NCI-H2227 (cell line): ENCODE measurements around the gene FRAS1.

ENCODE experiments used
- DNase-seq: peaks from one replicate; lab custom pipeline; 2025; ENCODE audit not compliant: unreplicated experiment; lab: John Stamatoyannopoulos, UW

The FRAS1 gene

GRCh38 chr4:78357122-78357521 is 300.0 kb downstream of the FRAS1 start:
- DNase-seq = no peak

DNA sequence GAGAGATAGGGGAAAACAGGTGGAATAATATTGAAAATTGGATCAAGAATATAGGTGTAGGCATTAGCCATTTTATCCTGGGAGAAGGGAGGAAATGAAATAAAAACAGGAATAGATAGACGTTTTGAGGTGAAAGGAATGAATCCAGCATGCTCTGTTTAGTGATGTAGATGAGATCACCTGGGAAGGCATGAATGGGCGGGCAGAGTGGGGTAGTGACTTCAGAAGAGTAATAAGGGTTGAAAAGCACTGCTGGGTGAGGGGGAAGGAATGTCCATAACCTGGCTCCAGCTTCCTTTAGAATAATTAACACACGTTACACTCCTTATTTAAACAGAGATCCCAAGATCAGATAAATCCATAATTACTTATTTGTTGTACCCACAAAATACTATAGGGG is 303.3 kb downstream of the FRAS1 start:
- no peak for DNase-seq

- DNase-seq = no peak
These were observed 304.5 kb downstream of the FRAS1 start for GRCh38 chr4:78361621-78362120.

- DNase-seq = no peak
These were observed 305.2 kb downstream of the FRAS1 start for GRCh38 chr4:78362310-78362709.

- no peak for DNase-seq
These were observed 306.0 kb downstream of the FRAS1 start for GRCh38 chr4:78363031-78363570.

DNA sequence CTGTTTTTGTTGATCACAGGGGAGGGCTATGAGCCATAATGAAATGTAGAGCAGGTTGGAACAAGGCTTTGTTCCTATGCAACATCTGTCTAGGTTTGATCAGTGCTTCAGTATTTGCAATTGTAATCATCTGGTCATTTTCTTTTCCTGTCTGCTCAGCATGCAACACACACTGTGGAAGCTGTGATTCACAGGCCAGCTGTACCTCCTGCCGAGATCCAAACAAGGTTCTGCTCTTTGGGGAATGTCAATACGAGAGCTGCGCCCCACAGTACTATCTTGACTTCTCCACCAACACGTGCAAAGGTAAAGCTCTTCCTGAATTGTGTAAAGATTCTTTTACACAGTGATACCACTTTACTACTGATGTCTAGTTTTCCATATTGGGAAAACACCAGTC is 312.6 kb downstream of the FRAS1 start:
- DNase-seq = no peak

- DNase-seq = no peak
These were observed 313.7 kb downstream of the FRAS1 start for GRCh38 chr4:78370631-78371372.

DNA sequence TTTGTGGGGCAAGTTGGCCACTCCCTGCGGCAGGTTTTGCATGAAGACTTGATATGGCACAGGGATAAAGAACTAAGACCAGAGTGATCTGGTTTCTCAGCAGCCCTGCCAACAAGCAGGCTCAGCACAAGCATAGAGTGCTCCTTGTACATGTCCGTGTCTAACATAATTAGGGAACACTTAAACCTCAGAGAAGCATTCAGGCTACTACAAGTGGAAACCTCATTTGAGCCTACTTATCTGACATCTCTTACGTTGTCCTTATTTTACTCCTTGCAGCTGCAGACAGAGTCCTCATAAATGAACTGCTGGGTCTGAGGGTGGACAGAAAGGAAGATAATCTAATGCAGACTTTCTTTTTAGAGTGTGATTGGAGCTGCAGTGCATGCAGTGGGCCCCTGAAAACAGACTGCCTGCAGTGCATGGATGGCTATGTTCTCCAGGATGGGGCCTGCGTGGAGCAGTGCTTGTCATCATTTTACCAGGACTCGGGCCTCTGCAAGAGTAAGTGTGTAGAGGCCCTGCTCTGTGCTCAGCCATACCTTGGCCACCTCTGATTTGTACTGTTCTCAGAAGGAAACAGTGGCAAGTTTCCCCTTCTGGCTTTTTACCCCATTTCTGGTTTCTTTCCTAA is 315.3 kb downstream of the FRAS1 start:
- DNase-seq = no peak

DNA sequence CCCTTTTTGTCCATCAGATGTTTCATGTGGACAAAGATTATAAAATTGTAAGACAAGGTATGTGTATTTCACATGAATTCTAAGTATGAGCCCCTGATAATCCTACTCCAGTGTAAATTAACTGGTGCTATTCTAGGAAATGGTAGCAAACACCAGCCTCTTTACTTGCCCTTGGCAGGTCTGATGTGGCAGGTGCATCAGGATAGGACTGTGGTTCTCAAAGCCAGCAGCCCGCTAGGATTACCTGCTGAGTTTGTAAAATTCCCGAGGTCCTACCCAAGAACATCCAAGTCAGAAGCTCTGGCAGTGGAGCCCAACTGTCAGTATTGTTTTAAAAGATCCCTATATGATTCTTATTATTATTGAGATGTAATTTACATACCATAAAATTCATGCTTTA is 320.4 kb downstream of the FRAS1 start:
- DNase-seq = no peak

GRCh38 chr4:78379040-78379439 is 321.9 kb downstream of the FRAS1 start:
- DNase-seq = no peak

DNA sequence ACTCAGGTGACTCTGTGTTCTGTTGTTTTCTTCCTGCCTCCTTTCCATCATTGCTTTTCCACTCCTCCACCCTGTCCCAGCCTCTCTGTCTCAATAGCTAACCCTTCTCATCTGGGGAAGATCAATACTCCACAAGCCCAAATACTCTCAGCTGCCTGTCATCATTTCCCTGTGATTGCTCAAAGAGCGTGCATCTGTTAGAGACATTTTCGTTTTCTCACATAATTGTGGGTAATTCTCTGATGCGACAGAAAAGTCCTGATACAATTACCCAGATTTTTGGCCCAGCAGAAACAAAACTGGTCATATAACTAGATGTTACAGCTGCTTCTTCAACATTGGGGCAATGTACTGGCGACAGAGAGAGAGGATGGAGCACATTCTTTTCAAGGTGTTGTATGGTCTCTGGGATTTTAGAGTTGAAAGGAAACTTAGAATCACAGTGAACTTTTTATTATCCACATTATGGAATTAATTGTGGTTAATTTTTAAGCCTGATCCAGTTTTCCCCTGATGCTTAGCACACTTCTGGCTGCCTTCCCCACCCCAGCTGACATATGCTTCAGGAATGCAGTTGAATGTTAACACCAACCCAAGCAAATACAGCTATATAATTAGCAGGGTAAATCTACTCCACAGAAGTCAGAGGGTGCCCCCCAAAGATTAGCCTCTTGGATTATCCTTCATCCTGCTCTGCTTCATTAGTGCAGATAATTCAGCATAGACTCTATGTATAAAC is 323.0 kb downstream of the FRAS1 start:
- no peak for DNase-seq

- DNase-seq = no peak
These were observed 329.6 kb downstream of the FRAS1 start for GRCh38 chr4:78386679-78387078.

GRCh38 chr4:78395642-78396041 is 338.5 kb downstream of the FRAS1 start:
- no peak for DNase-seq

DNA sequence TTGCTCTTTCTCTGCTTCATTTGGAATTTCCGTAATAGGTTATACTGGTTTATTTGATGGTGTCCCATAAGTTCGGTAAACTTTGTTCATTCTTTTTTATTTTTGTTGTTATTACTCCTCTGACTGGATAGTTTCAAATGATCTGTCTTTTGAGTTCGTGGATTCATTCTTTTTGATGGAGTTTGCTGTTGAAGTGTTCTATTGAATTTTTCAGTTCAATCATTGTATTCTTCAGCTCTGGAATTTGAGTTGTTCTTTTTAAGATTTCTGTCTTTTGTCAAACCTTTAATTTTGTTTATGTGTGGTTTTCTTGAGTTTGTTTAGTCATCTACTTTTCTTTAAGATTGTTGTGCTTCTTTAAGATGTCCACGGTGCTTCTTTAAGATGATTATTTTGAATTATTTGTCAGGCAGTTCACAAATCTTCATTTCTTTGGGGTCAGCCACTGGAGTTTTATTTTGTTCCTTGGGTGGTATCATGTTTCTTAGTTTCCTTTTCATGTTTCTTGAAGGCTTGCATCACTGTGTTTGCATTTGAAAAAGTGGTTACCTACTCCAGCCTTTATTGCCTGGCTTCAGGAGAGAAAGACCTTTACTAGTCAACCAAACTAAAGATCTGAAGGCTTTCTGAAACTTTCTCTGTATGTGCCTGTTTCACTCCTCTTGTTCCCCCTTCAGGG is 339.6 kb downstream of the FRAS1 start:
- no peak for DNase-seq

DNA sequence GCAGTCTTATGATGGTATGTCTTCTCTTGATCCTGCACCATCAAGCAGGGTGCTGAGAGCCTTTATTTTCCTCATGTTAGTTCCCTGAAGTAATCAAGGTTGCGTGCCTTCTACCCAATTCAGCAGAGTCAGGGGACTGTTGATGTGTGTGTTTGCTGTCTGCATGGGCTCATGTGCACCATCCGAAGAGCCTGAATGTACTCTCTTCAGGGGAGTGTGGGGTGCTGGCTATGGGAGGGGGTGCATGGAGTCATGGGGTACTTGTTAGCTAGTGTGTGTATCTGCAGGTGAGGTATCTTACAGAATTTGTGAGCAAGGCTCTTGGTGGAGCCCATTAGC is 340.1 kb downstream of the FRAS1 start:
- DNase-seq = no peak

DNA sequence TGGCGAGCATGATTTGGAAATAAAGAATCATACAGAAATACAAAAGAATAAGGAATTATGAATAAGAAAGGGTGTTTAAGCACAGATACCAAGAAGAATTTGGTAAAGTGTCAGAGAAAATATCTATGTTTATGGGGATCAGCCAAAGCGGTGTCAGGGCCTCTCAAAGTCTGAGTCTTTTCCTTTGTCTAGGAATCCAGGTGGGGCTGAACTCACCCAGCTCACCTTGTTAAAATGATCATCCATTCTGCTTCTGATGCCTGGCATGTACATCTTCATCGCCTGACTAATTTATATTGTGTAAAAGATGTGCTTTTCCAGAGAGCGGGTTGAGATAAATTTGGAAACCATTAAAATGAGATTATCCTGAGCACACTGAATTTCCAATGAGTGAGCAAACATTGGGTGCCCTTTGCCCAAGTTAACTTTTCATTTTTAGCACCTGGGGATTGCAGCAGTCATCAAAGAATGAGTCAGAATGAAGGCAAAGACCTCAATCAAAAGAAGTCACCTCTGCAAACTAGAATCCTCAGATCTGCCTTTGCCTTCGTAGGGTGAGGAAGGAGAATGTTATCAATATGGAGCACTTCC is 352.6 kb downstream of the FRAS1 start:
- no peak for DNase-seq

DNA sequence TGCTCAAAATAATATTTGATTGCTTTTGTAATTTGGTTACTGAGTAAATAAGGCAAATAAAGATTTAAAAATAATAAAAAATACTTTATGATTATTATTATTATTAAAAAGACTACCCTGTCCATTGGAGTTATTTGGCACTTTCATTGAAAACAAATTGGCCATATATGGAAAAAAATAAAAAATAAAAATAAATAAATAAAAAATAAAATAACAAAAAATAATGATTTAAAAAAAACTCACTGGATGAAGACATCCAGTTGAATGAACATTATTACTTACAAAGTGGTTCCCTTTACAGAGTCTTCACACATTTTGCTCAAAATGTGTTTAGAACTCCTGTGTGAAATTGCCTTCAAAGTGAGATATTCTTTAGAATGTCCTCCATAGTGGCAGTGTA is 353.1 kb downstream of the FRAS1 start:
- no peak for DNase-seq

GRCh38 chr4:78410676-78411075 is 353.6 kb downstream of the FRAS1 start:
- DNase-seq = no peak

DNA sequence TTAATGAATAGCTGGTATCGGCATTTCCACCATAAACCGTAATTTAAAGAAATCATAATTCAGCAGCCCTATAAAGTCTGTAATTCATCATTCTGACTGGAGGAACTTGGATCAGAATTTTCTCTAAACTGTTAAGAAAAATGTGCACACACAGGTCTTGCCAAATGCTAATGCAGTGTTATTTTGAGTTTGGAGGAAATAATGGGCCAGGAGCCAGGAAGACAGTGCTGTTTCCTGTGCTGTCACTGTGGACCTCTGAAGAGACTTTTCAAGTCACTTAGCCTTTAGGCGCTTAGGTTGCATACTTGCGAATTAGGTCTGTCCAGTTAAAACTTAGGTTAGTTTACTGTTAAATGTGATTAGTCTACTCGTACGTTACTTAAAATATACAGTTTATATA is 357.0 kb downstream of the FRAS1 start:
- no peak for DNase-seq

DNA sequence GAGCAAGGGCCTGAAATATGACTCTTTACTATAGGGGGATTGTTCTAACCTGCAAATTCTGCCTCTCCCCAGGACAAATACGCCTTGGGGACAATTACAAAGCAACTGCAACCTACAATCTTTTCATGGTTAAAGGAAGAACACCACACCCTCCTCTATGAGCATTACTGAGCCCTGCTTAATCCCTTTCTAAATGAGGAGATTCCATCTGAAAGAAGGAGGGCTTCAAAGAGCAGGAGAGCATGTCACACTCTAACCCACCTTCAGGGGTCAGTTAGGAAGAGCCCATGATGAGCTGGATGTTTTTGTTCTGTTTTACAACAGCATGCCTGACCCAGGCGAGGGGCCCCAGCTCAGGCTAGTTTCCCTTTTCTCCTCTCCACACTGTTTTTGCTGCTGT is 360.5 kb downstream of the FRAS1 start:
- DNase-seq = no peak

DNA sequence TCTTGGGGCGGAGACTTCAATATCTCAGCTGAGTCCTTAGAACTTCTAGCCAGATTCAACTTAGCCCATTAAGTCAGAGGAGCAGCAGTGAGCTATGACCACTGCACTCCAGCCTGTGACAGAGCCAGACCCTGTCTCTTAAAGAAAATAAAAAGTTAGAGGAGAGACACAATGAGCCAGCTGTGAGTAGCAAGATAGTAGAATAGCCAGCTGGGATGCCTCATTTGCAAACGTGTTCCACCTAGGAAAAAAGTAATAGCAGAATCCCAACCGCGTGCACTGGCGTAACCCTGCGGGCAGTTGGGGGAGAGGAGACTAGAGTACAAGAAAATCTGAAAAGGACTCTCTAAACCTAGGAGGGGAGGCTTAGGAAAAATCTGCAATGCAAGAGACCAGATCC is 361.3 kb downstream of the FRAS1 start:
- DNase-seq = no peak
